ENCODE measurements around the gene AKR1C4.
"Not testable (repeated sequence)": the region's sequence is repeated elsewhere in the genome, so short reads cannot be mapped to it uniquely, and the experiment has no call there.

Gene AKR1C4

GRCh38 chr10:5229019-5229418, 32.4 kb downstream of the AKR1C4 start:
- DNase-seq (ENCODE audit: low read depth), result no peak
- H3K4me3 ChIP-seq (ENCODE audit: low read depth, low read length), result no peak overlapping the region
- TF ChIP-seq CTCF (conservative IDR thresholded peaks at IDR 0.05; ENCODE audit: low read depth, low read length), result no peak

DNA sequence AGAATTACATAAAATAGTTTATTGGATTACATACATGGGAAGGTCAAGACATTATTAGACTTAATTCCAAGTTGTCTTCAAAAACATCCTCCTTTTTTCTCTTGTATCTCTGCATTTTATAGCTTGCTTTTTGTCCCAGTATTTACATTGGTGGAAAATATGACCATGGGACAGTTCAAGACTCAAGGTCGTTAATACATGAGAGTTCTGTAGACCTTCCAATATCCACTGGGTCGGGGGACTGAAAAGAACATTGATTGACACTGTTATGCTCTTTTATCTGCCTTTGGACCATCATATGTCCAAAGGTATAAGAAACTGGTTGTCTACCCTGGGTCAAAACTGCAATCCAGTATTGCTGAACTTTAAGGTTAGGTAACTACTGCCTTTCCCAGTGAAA, 36.7 kb downstream of the AKR1C4 start:
- H3K4me3 ChIP-seq (ENCODE audit: low read depth, low read length), result no peak overlapping the region
- DNase-seq (ENCODE audit: low read depth), result no peak
- TF ChIP-seq CTCF (conservative IDR thresholded peaks at IDR 0.05; ENCODE audit: low read depth, low read length), result no peak

DNA sequence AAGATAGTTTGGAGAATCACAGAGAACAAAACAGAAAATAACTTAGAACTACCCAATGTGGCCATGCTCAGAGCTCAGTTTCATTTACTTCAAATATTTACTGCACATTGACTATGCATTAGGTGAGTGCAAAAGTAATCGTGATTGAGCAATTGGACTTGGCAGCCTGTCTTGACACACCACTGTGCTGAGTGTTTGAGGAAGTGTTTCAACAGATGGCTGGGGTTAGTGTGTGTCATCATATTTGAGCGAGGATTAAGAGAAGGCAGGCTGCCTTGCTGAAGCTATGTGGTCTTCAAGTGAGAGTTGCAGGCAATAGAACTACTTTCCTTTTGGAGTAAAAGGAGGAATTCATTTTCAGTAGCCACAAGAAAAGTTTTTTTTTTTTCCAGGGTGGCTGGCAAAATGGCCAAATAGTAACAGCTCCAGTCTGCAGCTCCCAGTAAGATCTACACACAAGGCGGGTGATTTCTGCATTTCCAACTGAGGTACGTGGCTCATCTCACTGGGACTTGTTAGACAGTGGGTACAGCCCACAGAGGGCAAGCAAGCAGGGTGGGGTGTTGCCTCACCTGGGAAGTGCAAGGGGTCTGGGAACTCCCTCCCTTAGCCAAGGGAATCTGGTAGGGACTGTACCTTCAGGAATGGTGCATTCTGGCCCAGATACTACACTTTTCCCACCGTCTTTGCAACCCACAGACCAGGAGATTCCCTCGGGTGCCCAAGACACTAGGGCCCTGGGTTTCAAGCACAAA, 37.6 kb downstream of the AKR1C4 start:
- peak; percentile 92 for DNase-seq (ENCODE audit: low read depth)
- no peak for TF ChIP-seq CTCF (conservative IDR thresholded peaks at IDR 0.05; ENCODE audit: low read depth, low read length)
- no peak overlapping the region for H3K4me3 ChIP-seq (ENCODE audit: low read depth, low read length)

GRCh38 chr10:5237541-5237940, 40.9 kb downstream of the AKR1C4 start:
- H3K4me3 ChIP-seq (ENCODE audit: low read depth, low read length), result not testable (repeated sequence)

GRCh38 chr10:5242585-5242984, 45.9 kb downstream of the AKR1C4 start:
- TF ChIP-seq CTCF (conservative IDR thresholded peaks at IDR 0.05; ENCODE audit: low read depth, low read length), result no peak
- no peak overlapping the region for H3K4me3 ChIP-seq (ENCODE audit: low read depth, low read length)
- DNase-seq (ENCODE audit: low read depth), result no peak

More at GRCh38 chr10:5237541-5237940, 40.9 kb downstream of the AKR1C4 start:
- not testable (repeated sequence) for DNase-seq (ENCODE audit: low read depth)

DNA sequence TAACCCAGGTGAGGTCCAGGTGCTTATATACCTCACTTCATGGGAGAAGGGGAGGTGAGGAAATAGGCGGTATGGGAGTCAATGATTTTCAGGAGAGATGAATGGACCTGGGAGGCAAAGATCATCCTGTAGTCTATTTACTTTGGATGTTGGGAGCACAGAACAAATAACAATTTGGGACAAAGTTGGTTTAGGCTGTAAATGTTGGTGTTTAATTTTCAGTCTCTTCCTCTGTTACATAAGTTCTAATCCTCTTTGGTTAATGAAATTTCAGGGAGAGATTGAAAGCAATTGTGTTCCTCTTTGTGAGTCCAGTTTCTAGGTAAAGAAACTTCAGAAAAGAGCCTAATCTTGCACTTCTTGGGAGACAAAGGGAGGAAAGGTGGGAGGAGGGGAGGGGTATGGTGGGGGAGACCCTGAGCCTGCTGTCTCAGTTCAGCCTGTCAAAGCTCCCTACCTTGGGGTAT, 46.9 kb downstream of the AKR1C4 start:
- DNase-seq (ENCODE audit: low read depth), result no peak
- no peak overlapping the region for H3K4me3 ChIP-seq (ENCODE audit: low read depth, low read length)
- no peak for TF ChIP-seq CTCF (conservative IDR thresholded peaks at IDR 0.05; ENCODE audit: low read depth, low read length)

DNA sequence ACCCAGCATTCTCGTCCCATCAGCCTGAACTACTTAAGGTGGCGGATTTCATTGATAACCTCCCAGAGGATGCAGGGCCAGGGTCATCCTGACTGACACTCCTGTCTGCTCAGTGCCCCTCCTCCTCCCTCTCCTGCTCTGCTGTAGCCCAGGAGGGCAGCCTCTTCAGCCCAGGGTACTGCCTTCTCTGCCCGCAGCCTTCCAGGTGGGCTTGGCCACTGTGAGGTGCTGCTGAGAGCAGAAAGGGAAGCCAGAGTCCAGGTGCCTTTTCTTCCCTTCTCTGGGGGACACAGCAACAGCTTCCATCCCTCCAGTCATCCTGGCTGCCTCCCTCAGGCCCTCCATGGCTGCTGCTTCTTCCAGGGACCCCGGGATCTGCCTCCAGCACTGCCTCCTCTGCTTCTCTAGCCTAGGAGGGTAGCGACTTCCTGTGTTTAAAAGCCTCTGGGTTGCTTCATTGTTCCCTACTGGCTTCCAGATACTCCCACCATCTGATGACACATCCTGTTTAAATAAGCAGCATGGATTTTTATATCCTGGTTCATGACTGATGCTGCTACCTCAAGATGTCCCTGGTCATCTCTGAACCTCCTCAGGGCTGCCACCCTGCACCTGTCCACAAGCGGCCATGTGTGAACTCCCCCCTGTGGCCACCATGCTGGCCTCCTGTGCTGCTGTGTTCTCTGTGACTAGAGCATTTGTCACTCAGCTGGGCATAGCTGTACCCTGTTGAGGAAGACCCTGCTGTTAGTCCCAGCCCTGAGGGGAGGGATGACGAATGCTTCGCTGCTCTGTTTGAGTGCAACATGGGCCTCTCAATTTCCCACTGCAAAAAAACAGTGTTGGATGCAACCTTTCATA, 55.8 kb downstream of the AKR1C4 start:
- no peak overlapping the region for H3K4me3 ChIP-seq (ENCODE audit: low read depth, low read length)
- TF ChIP-seq CTCF (conservative IDR thresholded peaks at IDR 0.05; ENCODE audit: low read depth, low read length), result no peak
- DNase-seq (ENCODE audit: low read depth), result peak; percentile 5
